ENCODE results near the gene RFLNA.

DNA sequence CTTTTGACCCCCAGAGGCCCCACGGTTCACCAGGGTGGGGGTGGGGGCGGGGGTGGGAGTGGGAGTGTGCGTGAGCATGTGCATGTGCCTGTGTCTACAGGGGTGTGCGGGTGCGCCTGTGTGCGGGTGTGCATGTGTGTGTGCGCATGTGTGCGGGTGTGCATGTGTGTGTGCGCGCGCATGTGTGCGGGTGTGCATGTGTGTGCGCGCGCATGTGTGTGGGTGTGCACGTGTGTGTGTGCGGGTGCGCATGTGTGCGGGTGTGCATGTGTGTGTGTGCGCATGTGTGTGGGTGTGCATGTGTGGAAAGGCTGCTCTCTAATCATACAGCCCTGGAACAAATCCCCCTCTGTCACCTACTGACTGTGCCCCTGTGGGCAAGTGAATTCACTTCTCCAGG lies 38.8 kb downstream of the RFLNA start:
- TF ChIP-seq, protein P1, sequence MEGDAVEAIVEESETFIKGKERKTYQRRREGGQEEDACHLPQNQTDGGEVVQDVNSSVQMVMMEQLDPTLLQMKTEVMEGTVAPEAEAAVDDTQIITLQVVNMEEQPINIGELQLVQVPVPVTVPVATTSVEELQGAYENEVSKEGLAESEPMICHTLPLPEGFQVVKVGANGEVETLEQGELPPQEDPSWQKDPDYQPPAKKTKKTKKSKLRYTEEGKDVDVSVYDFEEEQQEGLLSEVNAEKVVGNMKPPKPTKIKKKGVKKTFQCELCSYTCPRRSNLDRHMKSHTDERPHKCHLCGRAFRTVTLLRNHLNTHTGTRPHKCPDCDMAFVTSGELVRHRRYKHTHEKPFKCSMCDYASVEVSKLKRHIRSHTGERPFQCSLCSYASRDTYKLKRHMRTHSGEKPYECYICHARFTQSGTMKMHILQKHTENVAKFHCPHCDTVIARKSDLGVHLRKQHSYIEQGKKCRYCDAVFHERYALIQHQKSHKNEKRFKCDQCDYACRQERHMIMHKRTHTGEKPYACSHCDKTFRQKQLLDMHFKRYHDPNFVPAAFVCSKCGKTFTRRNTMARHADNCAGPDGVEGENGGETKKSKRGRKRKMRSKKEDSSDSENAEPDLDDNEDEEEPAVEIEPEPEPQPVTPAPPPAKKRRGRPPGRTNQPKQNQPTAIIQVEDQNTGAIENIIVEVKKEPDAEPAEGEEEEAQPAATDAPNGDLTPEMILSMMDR (IDR thresholded peaks at IDR 0.05): no peak
- TF ChIP-seq POLR2A (IDR thresholded peaks at IDR 0.05): no peak
- TF ChIP-seq EP300 (IDR thresholded peaks at IDR 0.05): no peak
- TF ChIP-seq POLR2AphosphoS5 (IDR thresholded peaks at IDR 0.05): no peak

All from suprapubic skin (tissue), 4 donors.